Activated T-helper 9 cell treated with anti-CD3 and anti-CD28 coated beads, Interleukin-2, amount 50 U/mL, for 16 hours (primary cell): ENCODE results near the gene FIP1L1.

Experiments used
- DNase-seq: peaks from one replicate; pipeline ENCODE4 v3.0.0-alpha.2; 2020; ENCODE audit warnings: low read depth

FIP1L1 gene

DNA sequence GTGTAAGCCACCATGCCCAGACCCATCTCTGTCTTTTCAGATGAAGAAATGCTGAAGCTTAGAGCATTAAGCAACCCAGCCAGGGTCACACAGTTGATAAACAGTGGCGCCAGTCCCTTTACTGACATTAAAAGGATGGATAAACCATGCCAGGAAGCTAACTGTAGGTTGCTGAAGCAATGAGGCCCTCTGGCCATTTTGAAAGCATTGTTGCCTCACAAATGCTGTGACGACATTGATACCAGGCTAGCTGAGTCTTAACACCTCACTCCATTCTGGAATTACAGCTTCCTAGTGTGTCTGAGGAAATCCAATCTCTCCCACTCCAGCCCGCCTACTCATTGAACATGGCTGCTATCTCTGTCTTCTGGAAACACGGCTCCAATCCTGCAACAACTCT, 124.1 kb downstream of the FIP1L1 start:
- no peak for DNase-seq

- no peak for DNase-seq
Observed at GRCh38 chr4:53502094-53502493, 124.7 kb downstream of the FIP1L1 start.

DNA sequence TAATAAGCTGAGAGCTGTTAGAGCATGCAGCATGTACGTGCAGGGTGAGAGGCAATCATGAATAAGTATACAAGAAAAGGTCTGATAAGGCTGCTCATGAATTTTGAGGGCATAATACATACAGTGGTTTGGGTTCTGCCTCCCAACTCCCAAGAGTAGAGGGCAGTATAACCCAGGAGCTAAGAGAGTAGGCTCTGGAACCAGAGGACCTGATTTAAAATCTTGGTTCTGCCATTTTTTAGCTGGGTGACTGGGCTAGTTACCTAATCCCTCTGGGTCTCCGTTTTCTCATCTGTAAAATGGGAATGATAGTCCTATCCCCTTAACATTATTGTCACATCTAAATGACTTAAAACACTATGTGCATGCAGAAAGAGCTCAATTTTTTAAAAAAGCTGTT, 128.5 kb downstream of the FIP1L1 start:
- no peak for DNase-seq

DNA sequence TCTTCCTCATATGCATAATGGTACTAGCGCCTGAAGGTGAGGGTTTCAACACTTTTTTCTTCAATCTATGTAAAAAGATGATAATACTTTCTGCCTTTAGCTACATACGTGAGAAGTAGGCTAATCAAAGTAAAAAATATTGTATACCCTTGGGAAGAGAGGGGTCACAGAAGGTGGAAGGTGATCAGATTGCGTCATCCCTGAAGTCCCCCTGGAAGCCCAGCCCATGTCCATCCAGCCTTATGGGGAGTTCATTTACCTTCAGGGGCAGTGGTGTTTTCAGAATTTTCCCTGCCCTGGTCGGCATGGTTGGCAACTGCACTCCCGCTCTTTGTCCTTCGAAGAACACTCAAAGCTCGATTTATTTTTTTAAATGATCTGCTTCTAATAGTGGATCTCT, 129.6 kb downstream of the FIP1L1 start:
- no peak for DNase-seq

DNA sequence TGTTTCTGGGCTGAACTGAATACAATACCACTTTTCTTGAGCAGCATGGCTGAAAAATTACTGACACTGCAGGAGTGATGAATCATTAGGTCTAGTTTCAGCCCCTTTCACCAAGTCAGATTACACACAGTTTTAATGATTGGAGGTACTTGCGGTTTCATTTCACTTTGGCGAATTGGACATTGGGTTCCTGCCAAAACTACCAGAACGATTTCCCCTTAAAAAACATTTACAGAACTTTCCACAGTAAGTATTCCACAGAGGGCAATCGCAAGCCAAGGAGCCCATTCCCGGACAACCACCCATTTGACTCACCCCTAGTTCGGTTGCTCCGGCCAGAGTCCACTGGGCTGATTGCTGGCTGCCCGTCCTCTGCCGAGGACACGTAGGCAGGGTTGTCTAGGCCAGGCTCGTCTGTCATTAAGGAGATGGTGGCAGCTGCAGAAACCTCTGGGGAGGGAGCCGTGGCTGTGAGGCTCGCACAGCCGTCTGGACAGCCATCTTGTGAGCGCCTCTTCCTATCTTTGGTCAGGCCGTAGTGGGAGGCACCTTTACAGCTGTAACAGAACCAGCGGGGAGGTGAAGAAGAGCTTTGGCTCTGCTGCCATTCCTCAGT, 130.3 kb downstream of the FIP1L1 start:
- DNase-seq = no peak

- no peak for DNase-seq
Observed at GRCh38 chr4:53508446-53508845, 131.0 kb downstream of the FIP1L1 start.

DNA sequence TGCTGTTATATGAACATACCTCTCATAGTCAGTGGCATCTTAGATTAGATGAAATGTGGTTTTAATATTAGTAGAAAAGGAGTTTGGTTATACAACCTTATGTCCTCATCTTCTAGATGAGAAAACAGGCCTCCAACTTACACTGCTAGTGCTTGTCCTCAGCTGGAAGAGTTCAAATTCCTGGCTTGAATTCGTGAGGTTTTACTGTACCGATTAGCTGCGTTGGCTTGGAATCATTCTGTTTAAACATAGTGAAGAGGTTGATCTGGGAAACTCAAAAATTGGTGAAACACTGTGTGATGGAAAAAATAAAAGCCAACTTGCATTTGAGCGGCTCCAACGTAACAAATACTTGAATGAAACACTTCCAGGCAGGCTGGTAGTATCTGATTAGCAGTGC, 132.9 kb downstream of the FIP1L1 start:
- DNase-seq = no peak
